Measurements from ENCODE around the gene ADIPOQ.

DNA sequence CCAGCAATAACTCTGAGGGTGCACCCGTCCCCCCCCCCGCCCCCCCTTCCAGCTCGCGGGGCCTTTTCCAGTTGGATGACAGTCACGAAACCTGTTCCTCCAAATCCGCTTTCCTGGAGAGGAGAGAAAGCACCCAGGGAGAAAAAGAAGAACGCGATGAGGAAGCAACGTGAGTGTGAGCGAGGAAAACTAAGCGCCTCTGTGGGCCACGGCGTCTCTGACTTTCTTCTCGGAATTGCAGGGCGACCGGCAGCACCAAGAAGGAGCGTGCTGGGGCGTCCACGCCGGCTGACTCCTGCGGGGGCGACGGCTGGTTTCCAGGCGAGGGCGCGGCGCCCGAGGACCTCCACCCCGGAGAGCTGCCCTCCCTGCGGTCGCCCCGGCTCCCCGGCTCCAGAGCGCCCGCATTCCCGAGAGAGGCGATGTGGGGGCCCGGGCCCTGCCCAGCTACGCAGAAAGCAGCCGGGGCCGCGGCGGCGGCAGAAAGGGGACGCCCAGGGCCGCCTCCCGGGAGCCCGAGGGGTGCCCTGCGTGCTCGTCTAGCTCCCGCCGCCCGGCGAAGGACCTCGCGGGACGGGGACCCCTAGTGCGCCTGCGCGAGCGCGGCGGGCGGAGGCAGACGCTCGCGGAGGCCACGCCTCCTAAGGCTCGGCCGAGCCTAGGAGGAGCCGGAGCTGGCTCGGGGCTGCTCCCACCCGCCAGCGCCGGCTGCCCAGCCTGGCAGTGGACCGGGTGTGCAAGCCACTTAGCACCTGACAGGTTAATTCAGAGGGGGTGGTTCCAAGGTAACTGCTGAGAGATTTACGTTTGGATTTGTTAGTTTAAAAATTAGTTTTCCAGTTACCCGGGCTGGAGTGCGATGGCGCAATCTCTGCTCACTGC is 15.3 kb upstream of the ADIPOQ start:
- peak; percentile 75 for TF ChIP-seq POLR2A (IDR thresholded peaks at IDR 0.05; ENCODE audit: low read length)
- no peak for TF ChIP-seq GATA1 (IDR thresholded peaks at IDR 0.05; ENCODE audit: low read depth, low read length)

Data from erythroblast (primary cell).